ENCODE measurements around the gene KRT13. TPM values are rescaled to one million over a fixed set of nuclear protein-coding genes. Genes with fewer than 3 reads are reported as not detected.
A peak's percentile ranks its signal among the peaks of the same experiment; 100 is the strongest.

KRT13 gene
- total RNA-seq, 1 experiment from 2014 or later: 1.4 TPM

GRCh38 chr17:41520821-41521521 lies 15.6 kb upstream of the KRT13 start:
- peak; percentile 1 for ATAC-seq
- H3K4me1 ChIP-seq (ENCODE audit: insufficient read depth, low read length): peaks cover 76% of the 10 kb centered on the region
- H3K4me2 ChIP-seq (ENCODE audit: low read length): peak overlapping the region; percentile 60
- H2AFZ ChIP-seq (ENCODE audit: low read length): no peak overlapping the region
- BruUV-seq (replicated peaks): no TSS peak
- no peaks in the 10 kb centered on the region for H3K9me3 ChIP-seq (ENCODE audit: low read length)
- ChIA-PET POLR2A (ENCODE audit: unreplicated experiment) (interaction anchor here (0.7 to 2.7 kb wide), 3 partner anchors 27 to 117 kb away, joined by 6 to 14 read pairs (median 8); no protein-coding TSS in a partner anchor), CTCF (interaction anchor here (0.6 to 2.7 kb wide), 4 partner anchors 21 to 144 kb away, joined by 3 to 30 read pairs (median 6); no protein-coding TSS in a partner anchor)
- H3K27ac ChIP-seq (ENCODE audit: low read length): peak overlapping the region; percentile 97
- intact Hi-C loops (cut with micrococcal nuclease): loop anchor here (1.0 to 10.0 kb wide), 2 partner anchors 27 to 116 kb away; no protein-coding TSS in a partner anchor
- H3K36me3 ChIP-seq (ENCODE audit: low read depth, low read length): peaks cover 18% of the 10 kb centered on the region; the same call in 1 of the 2 replicates
- TF ChIP-seq CTCF (conservative IDR thresholded peaks at IDR 0.05; ENCODE audit: low read depth, low read length) (no peak), EZH2 (IDR thresholded peaks at IDR 0.05; ENCODE audit: low read length, unreplicated experiment) (no peak), EZH2phosphoT487 (IDR thresholded peaks at IDR 0.05; ENCODE audit: borderline replicate concordance, low read length) (no peak)
- no peaks in the 10 kb centered on the region for H3K9me2 ChIP-seq (replicated peaks; ENCODE audit: low read length)
- H3F3A ChIP-seq (ENCODE audit: low read length, unreplicated experiment): peaks cover 11% of the 10 kb centered on the region
- no peaks in the 10 kb centered on the region for H4K20me1 ChIP-seq (ENCODE audit: low read length)
- peaks cover 12% of the 10 kb centered on the region; the same call in 1 of the 2 replicates for H3K79me2 ChIP-seq (ENCODE audit: low read length)
- DNase-seq: peak; percentile 59
- no peaks in the 10 kb centered on the region for H3K27me3 ChIP-seq (ENCODE audit: low read length)
- peak overlapping the region; percentile 83 for H3K9ac ChIP-seq (ENCODE audit: low read length)
- H3K4me3 ChIP-seq (ENCODE audit: low read length): peak overlapping the region; percentile 42; the same call in 1 of the 2 replicates

GRCh38 chr17:41519501-41520224 lies 14.3 kb upstream of the KRT13 start:
- DNase-seq: peak; percentile 58
- H3K4me1 ChIP-seq (ENCODE audit: insufficient read depth, low read length): peaks cover 71% of the 10 kb centered on the region
- H3K36me3 ChIP-seq (ENCODE audit: low read depth, low read length): peaks cover 15% of the 10 kb centered on the region; the same call in 1 of the 2 replicates
- CTCF ChIA-PET: interaction anchor here (1.8 kb wide), 1 partner anchor 29 kb away, joined by 8 read pairs; no protein-coding TSS in a partner anchor
- H3K9me2 ChIP-seq (replicated peaks; ENCODE audit: low read length): no peaks in the 10 kb centered on the region
- peak; percentile 1; the same call in 1 of the 2 replicates for ATAC-seq
- H3K9me3 ChIP-seq (ENCODE audit: low read length): no peaks in the 10 kb centered on the region
- no peak overlapping the region for H2AFZ ChIP-seq (ENCODE audit: low read length)
- peak overlapping the region; percentile 97 for H3K27ac ChIP-seq (ENCODE audit: low read length)
- H3K79me2 ChIP-seq (ENCODE audit: low read length): no peaks in the 10 kb centered on the region; the same call in 1 of the 2 replicates
- TF ChIP-seq EZH2 (IDR thresholded peaks at IDR 0.05; ENCODE audit: low read length, unreplicated experiment): no peak
- no peak for TF ChIP-seq EZH2phosphoT487 (IDR thresholded peaks at IDR 0.05; ENCODE audit: borderline replicate concordance, low read length)
- peak overlapping the region; percentile 83 for H3K9ac ChIP-seq (ENCODE audit: low read length)
- peak overlapping the region; percentile 22; the same call in 1 of the 2 replicates for H3K4me3 ChIP-seq (ENCODE audit: low read length)
- intact Hi-C loops (cut with micrococcal nuclease): loop anchor here (2.0 to 10.0 kb wide), 3 partner anchors 115 to 715 kb away; no protein-coding TSS in a partner anchor
- H3F3A ChIP-seq (ENCODE audit: low read length, unreplicated experiment): peaks cover 11% of the 10 kb centered on the region
- POLR2A ChIA-PET (ENCODE audit: unreplicated experiment): interaction anchor here (0.9 kb wide), 1 partner anchor 29 kb away, joined by 30 read pairs; no protein-coding TSS in a partner anchor
- no peaks in the 10 kb centered on the region for H4K20me1 ChIP-seq (ENCODE audit: low read length)
- peak overlapping the region; percentile 60 for H3K4me2 ChIP-seq (ENCODE audit: low read length)
- BruUV-seq (replicated peaks): no TSS peak
- H3K27me3 ChIP-seq (ENCODE audit: low read length): no peaks in the 10 kb centered on the region

Data from PC-3 (cell line).